T-helper 22 cell (primary cell): ENCODE data around the gene LRRC56.
A peak's percentile ranks its signal among the peaks of the same experiment; 100 is the strongest.
"Not testable (repeated sequence)": the region's sequence is repeated elsewhere in the genome, so short reads cannot be mapped to it uniquely, and the experiment has no call there.

Experiments
- DNase-seq: peaks from one replicate; pipeline ENCODE4 v3.0.0-alpha.2; 2020; ENCODE audit warnings: low read depth

Gene LRRC56

DNA sequence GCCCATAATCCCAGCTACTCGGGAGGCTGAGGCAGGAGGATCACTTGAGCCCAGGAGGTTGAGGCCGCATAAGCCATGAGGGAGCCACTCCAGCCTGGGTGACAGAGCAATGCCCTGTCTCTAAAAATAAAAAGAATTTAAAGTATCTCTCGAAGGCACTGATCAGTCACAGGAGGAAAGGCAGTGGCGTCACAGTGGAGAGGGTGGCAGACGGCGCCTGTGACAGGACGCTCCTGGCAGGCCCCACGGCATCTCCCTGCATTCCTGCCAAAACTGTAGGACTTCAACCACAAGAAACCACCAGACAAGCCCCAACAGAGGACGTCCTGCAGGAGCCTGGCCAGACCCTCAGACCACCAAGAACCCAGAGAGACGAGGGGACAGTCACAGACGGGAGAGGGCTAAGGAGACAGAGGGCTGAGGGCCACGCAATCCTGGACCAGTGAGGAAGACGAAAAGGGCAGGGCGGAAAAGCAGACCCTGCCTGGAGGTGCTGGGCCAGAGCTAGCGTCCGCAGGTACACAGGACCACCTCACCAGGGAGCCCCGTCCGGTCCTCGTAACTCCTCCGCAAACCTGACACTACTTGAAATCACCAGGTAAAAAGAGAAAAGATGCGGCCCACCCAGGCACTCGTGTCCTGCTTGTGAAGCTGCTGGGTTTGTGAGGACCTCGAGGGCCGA is 36.2 kb upstream of the LRRC56 start:
- DNase-seq: no peak

- no peak for DNase-seq
Measured at GRCh38 chr11:501683-502287, 35.5 kb upstream of the LRRC56 start.

GRCh38 chr11:502288-503178 is 34.8 kb upstream of the LRRC56 start:
- no peak for DNase-seq

GRCh38 chr11:503179-503981 is 33.9 kb upstream of the LRRC56 start:
- DNase-seq: no peak

DNA sequence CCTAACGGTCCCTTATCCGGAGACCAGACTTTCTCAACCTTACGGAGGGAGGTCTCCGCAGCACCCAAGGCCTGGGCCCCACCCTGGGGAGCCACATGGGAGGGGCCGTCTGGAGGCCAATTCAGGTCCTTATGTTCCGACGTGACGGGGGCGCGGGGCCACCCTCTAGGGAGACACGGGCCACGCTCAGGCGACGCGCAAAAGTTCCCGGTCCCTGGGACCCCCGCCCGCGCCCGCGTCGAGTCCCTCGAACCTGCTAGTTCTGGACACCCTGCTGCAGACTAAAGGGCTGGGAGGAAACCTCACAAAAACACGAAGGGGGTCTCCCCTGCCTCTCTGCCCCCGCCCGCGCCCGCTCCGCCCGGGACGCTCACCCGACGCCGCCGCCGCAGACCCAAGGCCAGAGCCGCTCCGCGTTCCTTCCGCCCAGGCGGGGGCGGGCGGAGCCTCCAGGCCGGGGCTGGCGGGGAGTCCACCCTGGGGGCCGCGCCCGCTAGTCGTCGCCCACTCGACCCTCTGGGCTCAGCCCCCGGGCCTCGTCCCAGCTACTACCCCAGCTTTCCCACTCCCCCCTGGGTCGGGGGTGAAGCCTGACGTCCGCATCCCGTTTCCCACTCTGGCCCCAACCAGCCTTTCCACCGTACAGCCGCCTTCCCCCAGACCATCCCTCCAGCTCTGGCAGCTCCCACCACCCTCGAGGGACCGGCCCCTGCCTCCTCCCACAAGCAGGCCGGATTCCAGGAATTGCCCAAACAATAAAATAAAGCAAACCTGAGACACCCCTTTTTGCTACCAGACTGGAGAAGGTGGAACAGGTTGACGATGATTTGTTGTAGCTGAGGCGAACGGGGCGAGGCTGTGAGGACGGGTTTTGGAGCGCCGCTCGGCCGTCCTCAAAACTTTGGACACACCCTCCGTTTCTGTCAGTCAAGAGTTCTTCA is 33.0 kb upstream of the LRRC56 start:
- no peak for DNase-seq

GRCh38 chr11:504994-505344 is 32.4 kb upstream of the LRRC56 start:
- no peak for DNase-seq

DNA sequence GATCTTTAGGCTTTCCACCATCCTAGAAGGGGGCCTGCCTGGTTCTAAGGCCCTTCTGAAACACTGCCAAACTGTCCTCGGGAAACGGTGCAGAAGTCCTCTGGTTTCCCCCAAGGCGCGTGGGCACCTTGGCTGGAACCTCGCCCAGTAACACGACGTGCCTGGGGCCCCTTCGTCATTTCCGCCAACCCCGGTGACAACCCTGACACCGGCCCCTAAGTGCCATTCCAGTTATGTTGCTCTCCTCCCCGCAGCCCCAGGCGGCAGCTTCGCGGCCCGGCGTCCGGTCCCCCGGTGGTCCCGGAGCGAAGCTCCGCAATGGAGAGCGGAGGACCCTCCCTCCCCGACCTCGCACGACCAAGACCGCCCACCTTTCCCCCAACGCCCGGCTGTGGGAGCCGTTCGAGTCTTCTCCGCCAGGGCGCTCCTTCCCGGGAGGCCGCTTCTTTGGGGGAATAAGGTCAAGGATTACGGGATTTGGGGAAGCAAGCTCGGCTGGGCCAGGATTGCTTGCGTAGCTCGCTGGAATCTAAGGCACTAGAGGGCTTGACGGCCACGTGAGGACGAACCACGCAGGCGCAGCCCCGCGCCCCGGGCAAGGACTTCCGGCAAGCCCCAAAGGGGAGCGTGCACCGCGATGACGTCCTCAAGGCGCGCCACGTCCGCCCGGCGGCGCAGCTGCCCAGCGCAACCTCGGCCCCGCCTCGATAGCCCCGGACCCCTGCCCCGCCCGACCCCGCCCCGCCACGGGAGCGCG is 30.9 kb upstream of the LRRC56 start:
- peak; percentile 94 for DNase-seq

- peak; percentile 97 for DNase-seq
Measured at GRCh38 chr11:506995-507726, 30.2 kb upstream of the LRRC56 start, which contains the start of gene RNH1. TSS of gene RNH1 (minus strand) at chr11:507242. CDS start at chr11:502162, 5,080 bp downstream.

GRCh38 chr11:507727-508515 is 29.4 kb upstream of the LRRC56 start:
- no peak for DNase-seq

GRCh38 chr11:508956-509355 is 28.4 kb upstream of the LRRC56 start:
- DNase-seq: no peak

- no peak for DNase-seq
Measured at GRCh38 chr11:512761-513595, 24.3 kb upstream of the LRRC56 start.

GRCh38 chr11:514606-515005 is 22.7 kb upstream of the LRRC56 start:
- DNase-seq: no peak

- no peak for DNase-seq
Measured at GRCh38 chr11:515131-515530, 22.2 kb upstream of the LRRC56 start.

DNA sequence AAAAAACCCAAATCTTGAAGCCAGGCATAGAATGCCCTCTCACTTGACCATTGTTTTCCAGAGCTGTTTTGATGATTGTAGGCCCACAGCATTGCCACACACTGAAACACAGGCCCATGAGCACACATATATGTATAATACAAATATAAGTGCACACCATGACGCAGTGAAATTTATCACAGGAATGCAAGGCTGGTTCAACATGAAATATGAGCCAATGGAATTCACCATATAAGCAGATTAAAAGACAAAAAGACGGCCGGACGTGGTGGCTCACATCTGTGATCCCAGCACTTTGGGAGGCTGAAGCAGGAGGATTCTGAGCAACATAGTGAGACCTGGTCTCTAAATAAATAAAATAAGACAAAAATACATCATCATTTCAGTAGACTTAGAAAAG is 20.9 kb upstream of the LRRC56 start:
- no peak for DNase-seq

GRCh38 chr11:516918-517685 is 20.2 kb upstream of the LRRC56 start:
- not testable (repeated sequence) for DNase-seq

GRCh38 chr11:518463-519202 is 18.7 kb upstream of the LRRC56 start:
- peak; percentile 75 for DNase-seq
